Endothelial cell (in vitro differentiated cells): ENCODE data around the gene OPA3. TPM values are rescaled to one million over a fixed set of nuclear protein-coding genes. Genes with fewer than 3 reads are reported as not detected.

ENCODE experiments used
- DNase-seq: peaks from one replicate; pipeline ENCODE4 v3.0.0; 2021; ENCODE audit warnings: low spot score
- H3K27ac Mint-ChIP-seq: one replicate; pipeline ENCODE4 v1.8.0; 2021; ENCODE audit warnings: mixed read lengths, inconsistent platforms; ENCODE audit not compliant: unreplicated experiment
- H3K27me3 Mint-ChIP-seq: one replicate; pipeline ENCODE4 v1.8.0; 2021; ENCODE audit warnings: mild to moderate bottlenecking, moderate library complexity, mixed read lengths, inconsistent platforms; ENCODE audit not compliant: unreplicated experiment
- H3K36me3 Mint-ChIP-seq: one replicate; pipeline ENCODE4 v1.8.0; 2021; ENCODE audit warnings: mild to moderate bottlenecking, low read depth, mixed read lengths, inconsistent platforms; ENCODE audit not compliant: unreplicated experiment
- H3K4me1 Mint-ChIP-seq: one replicate; pipeline ENCODE4 v1.8.0; 2021; ENCODE audit warnings: mild to moderate bottlenecking, mixed read lengths, inconsistent platforms; ENCODE audit not compliant: unreplicated experiment
- H3K4me3 Mint-ChIP-seq: one replicate; pipeline ENCODE4 v1.8.0; 2021; ENCODE audit warnings: mild to moderate bottlenecking, mixed read lengths, inconsistent platforms; ENCODE audit not compliant: unreplicated experiment
- H3K9me3 Mint-ChIP-seq: one replicate; pipeline ENCODE4 v1.8.0; 2021; ENCODE audit warnings: mixed read lengths, inconsistent platforms; ENCODE audit not compliant: unreplicated experiment
- total RNA-seq: library from RNA; stranded (reverse); fragmentation: NEBNext Ultra II Directional; extraction: Animal tissue kit (Norgen Biotek cat#: 25700); gene quantifications from one replicate; pipeline ENCODE4 v1.2.1, GENCODE V29; 2021; ENCODE audit not compliant: unreplicated experiment
- TF ChIP-seq, protein P1 (sequence below): fragments of 200-600 bp; sonication (generic); IDR thresholded peaks from one replicate; pipeline ENCODE4 v1.5.0; 2021; ENCODE audit warnings: antibody characterized with exemption; ENCODE audit not compliant: unreplicated experiment

Gene OPA3
- total RNA-seq, 1 donor from 2014 or later = 13.4 TPM

GRCh38 chr19:45496349-45496953 lies 88.2 kb downstream of the OPA3 start:
- Mint-ChIP-seq H3K27ac (no peak overlapping the region), H3K36me3 (peaks cover 14% of the 10 kb centered on the region), H3K9me3 (no peaks in the 10 kb centered on the region), H3K4me1 (peaks cover 21% of the 10 kb centered on the region), H3K4me3 (peak overlapping the region; percentile 86), H3K27me3 (peaks cover 19% of the 10 kb centered on the region)
- TF ChIP-seq, protein P1, sequence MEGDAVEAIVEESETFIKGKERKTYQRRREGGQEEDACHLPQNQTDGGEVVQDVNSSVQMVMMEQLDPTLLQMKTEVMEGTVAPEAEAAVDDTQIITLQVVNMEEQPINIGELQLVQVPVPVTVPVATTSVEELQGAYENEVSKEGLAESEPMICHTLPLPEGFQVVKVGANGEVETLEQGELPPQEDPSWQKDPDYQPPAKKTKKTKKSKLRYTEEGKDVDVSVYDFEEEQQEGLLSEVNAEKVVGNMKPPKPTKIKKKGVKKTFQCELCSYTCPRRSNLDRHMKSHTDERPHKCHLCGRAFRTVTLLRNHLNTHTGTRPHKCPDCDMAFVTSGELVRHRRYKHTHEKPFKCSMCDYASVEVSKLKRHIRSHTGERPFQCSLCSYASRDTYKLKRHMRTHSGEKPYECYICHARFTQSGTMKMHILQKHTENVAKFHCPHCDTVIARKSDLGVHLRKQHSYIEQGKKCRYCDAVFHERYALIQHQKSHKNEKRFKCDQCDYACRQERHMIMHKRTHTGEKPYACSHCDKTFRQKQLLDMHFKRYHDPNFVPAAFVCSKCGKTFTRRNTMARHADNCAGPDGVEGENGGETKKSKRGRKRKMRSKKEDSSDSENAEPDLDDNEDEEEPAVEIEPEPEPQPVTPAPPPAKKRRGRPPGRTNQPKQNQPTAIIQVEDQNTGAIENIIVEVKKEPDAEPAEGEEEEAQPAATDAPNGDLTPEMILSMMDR = no peak
- DNase-seq = peak; percentile 67

GRCh38 chr19:45495178-45495577 lies 89.4 kb downstream of the OPA3 start:
- H3K27ac Mint-ChIP-seq = peak overlapping the region; percentile 26
- peaks cover 19% of the 10 kb centered on the region for H3K27me3 Mint-ChIP-seq
- no peaks in the 10 kb centered on the region for H3K9me3 Mint-ChIP-seq
- no peak for DNase-seq
- H3K36me3 Mint-ChIP-seq = peaks cover 14% of the 10 kb centered on the region
- peak overlapping the region; percentile 86 for H3K4me3 Mint-ChIP-seq
- peaks cover 21% of the 10 kb centered on the region for H3K4me1 Mint-ChIP-seq
- TF ChIP-seq, protein P1 = no peak

GRCh38 chr19:45494261-45494916 lies 90.2 kb downstream of the OPA3 start:
- Mint-ChIP-seq H3K9me3 (no peaks in the 10 kb centered on the region), H3K27ac (no peak overlapping the region), H3K4me3 (peak overlapping the region; percentile 79), H3K36me3 (peaks cover 11% of the 10 kb centered on the region), H3K4me1 (peaks cover 19% of the 10 kb centered on the region), H3K27me3 (peaks cover 19% of the 10 kb centered on the region)
- DNase-seq = no peak
- TF ChIP-seq, protein P1 = no peak

DNA sequence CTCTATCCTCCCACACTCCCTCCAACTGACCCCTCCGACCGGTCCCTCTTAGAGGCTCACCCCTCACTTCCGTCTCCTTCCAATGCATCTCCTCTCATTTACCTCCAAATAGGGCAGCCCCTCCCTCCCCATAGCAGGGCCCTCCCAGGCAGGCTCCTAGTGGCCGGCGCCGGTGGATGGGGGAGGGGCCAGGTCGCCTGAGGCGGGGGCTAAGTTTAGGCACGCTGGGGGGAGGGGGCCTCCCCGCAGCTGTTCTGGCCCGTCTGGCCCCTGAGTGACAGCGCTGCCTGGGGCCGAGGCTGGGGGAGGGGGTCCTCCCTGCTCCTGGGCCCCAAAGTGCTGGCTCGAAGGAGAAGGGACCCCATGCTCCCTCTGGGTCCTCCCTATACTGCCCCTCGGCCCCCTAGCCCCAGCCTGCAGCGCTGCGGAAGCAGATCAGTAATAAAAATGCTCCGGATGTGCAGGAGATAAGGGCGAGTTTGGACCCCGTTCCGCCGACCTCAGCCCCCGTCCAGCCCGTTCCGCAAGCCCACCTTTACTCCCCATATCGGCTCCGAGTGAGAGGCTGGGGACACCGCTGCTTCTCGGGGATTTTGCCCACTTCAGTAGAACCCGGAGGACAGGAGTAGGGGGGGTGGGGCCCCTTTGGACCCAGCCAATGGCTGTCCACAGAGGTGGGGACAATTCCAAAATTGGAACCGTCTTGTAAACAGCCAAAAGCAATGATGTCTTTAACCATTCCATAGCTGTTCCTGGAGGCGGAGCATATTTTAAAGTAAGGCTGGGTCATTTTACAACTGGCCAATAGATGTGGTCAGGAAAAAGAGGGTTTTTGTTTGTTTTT lies 91.8 kb downstream of the OPA3 start:
- H3K9me3 Mint-ChIP-seq = no peaks in the 10 kb centered on the region
- H3K4me3 Mint-ChIP-seq = peak overlapping the region; percentile 90
- H3K27me3 Mint-ChIP-seq = peaks cover 17% of the 10 kb centered on the region
- H3K27ac Mint-ChIP-seq = peak overlapping the region; percentile 66
- peak; percentile 47 for DNase-seq
- H3K36me3 Mint-ChIP-seq = peaks cover 10% of the 10 kb centered on the region
- TF ChIP-seq, protein P1 = no peak
- peaks cover 13% of the 10 kb centered on the region for H3K4me1 Mint-ChIP-seq
